ENCODE results near the gene CACNA1S. TPM values are rescaled to one million over a fixed set of nuclear protein-coding genes. Genes with fewer than 3 reads are reported as not detected.

CACNA1S gene
- total and polyA plus RNA-seq, 4 donors: 0.16 to 0.33 (median 0.21) TPM

DNA sequence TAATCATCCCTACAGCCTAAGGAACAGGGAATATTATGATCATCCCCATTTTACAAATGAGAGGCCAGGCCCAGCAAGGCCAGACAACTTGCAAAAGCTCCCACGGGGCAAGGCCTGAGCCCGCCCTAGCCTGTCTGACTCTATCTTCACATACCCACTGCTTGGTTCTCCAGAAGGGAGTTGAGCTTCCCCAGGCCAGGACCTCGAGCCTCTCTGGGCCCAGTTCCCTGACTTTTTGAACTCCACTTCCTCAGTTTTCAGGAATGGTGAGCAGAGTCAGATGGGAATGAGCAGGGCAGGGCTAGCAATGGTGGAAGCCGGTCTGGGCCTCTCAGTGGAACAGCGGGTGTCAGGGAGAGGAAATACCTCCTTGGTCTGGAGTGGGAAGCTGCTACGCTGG lies 39.3 kb downstream of the CACNA1S start:
- WGBS (ENCODE audit: insufficient coverage): 91% methylated on average over 5 of the region's 6 CpGs
- peaks cover 7% of the 10 kb centered on the region for H3K4me1 ChIP-seq (ENCODE audit: control insufficient read depth, insufficient read depth, low read length)
- H3K27me3 ChIP-seq (ENCODE audit: control insufficient read depth, insufficient read depth, low read length): no peaks in the 10 kb centered on the region
- H3K4me3 ChIP-seq (ENCODE audit: low read depth, low read length): no peak overlapping the region
- no peak for DNase-seq (ENCODE audit: low read depth in 4 of 6, low spot score in 6 of 6)
- no peak overlapping the region for H3K27ac ChIP-seq (ENCODE audit: low read depth, low read length)
- H3K9me3 ChIP-seq (ENCODE audit: control insufficient read depth, insufficient read depth, low read length): no peaks in the 10 kb centered on the region
- no peaks in the 10 kb centered on the region for H3K36me3 ChIP-seq (ENCODE audit: control insufficient read depth, insufficient read depth, low read length)

GRCh38 chr1:201072149-201072548 lies 40.1 kb downstream of the CACNA1S start:
- H3K9me3 ChIP-seq (ENCODE audit: control insufficient read depth, insufficient read depth, low read length): no peaks in the 10 kb centered on the region
- H3K27me3 ChIP-seq (ENCODE audit: control insufficient read depth, insufficient read depth, low read length): no peaks in the 10 kb centered on the region
- H3K4me3 ChIP-seq (ENCODE audit: low read depth, low read length): no peak overlapping the region
- WGBS (ENCODE audit: insufficient coverage): 72% methylated on average over 4 of the region's 5 CpGs
- no peaks in the 10 kb centered on the region for H3K36me3 ChIP-seq (ENCODE audit: control insufficient read depth, insufficient read depth, low read length)
- DNase-seq (ENCODE audit: low read depth in 4 of 6, low spot score in 6 of 6): no peak
- no peak overlapping the region for H3K27ac ChIP-seq (ENCODE audit: low read depth, low read length)
- H3K4me1 ChIP-seq (ENCODE audit: control insufficient read depth, insufficient read depth, low read length): peaks cover 4% of the 10 kb centered on the region

DNA sequence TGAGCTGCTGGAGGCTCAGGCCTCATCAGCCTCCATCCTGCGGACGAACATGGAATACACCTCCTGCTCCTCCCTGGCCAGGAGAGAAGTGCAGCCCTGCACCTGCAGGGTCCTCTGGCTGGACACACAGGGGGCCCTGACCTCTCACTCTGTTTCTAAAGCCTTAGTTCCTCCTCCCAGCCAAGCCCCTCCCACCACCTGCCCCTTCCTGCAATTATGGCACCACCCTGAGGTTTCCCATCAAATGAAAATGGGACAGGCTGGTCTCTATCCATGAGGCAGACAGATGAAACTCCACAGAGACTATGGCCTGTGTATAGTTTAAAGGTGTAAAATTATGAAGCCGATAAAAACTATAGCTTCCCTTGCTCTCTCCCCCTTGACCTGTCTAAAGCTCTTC lies 42.6 kb downstream of the CACNA1S start:
- H3K27me3 ChIP-seq (ENCODE audit: control insufficient read depth, insufficient read depth, low read length): no peaks in the 10 kb centered on the region
- no peaks in the 10 kb centered on the region for H3K9me3 ChIP-seq (ENCODE audit: control insufficient read depth, insufficient read depth, low read length)
- no peak for DNase-seq (ENCODE audit: low read depth in 4 of 6, low spot score in 6 of 6)
- no peak overlapping the region for H3K27ac ChIP-seq (ENCODE audit: low read depth, low read length)
- peaks cover 2% of the 10 kb centered on the region for H3K4me1 ChIP-seq (ENCODE audit: control insufficient read depth, insufficient read depth, low read length)
- H3K36me3 ChIP-seq (ENCODE audit: control insufficient read depth, insufficient read depth, low read length): no peaks in the 10 kb centered on the region
- no peak overlapping the region for H3K4me3 ChIP-seq (ENCODE audit: low read depth, low read length)
- 96% methylated on average over 2 of the region's 3 CpGs for WGBS (ENCODE audit: insufficient coverage)

GRCh38 chr1:201068976-201069375 lies 43.2 kb downstream of the CACNA1S start:
- no peaks in the 10 kb centered on the region for H3K27me3 ChIP-seq (ENCODE audit: control insufficient read depth, insufficient read depth, low read length)
- no peak overlapping the region for H3K27ac ChIP-seq (ENCODE audit: low read depth, low read length)
- H3K4me3 ChIP-seq (ENCODE audit: low read depth, low read length): no peak overlapping the region
- no peak for DNase-seq (ENCODE audit: low read depth in 4 of 6, low spot score in 6 of 6)
- 52% methylated on average over 4 of the region's 4 CpGs for WGBS (ENCODE audit: insufficient coverage)
- peaks cover 6% of the 10 kb centered on the region for H3K4me1 ChIP-seq (ENCODE audit: control insufficient read depth, insufficient read depth, low read length)
- no peaks in the 10 kb centered on the region for H3K9me3 ChIP-seq (ENCODE audit: control insufficient read depth, insufficient read depth, low read length)
- H3K36me3 ChIP-seq (ENCODE audit: control insufficient read depth, insufficient read depth, low read length): no peaks in the 10 kb centered on the region

DNA sequence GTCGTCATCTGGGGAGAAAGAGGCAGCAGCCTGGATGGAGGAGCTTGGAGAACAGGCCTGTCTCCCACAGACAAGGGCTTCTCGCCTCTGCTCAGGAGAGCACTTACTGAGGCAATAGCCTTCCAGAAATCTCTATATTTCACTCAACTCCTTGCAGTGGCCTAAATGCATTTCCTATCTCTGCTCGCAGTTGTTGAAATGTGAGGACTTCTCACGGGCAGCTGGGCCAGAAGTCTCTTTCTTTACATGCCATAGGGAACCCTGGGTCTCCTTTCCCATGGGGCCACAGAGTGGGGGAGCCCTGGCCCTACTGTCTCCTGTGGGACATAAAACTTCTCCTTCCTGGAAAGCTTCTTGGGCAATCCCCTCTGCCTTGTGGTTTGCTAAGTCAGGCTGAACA lies 45.2 kb downstream of the CACNA1S start:
- 96% methylated on average over 4 of the region's 4 CpGs for WGBS (ENCODE audit: insufficient coverage)
- no peaks in the 10 kb centered on the region for H3K36me3 ChIP-seq (ENCODE audit: control insufficient read depth, insufficient read depth, low read length)
- peaks cover 15% of the 10 kb centered on the region for H3K4me1 ChIP-seq (ENCODE audit: control insufficient read depth, insufficient read depth, low read length)
- H3K27me3 ChIP-seq (ENCODE audit: control insufficient read depth, insufficient read depth, low read length): no peaks in the 10 kb centered on the region
- H3K27ac ChIP-seq (ENCODE audit: low read depth, low read length): no peak overlapping the region
- H3K9me3 ChIP-seq (ENCODE audit: control insufficient read depth, insufficient read depth, low read length): no peaks in the 10 kb centered on the region
- no peak overlapping the region for H3K4me3 ChIP-seq (ENCODE audit: low read depth, low read length)
- no peak for DNase-seq (ENCODE audit: low read depth in 4 of 6, low spot score in 6 of 6)

GRCh38 chr1:201065686-201066085 lies 46.5 kb downstream of the CACNA1S start:
- Histone ChIP-seq H3K36me3 (ENCODE audit: control insufficient read depth, insufficient read depth, low read length) (no peaks in the 10 kb centered on the region), H3K27ac (ENCODE audit: low read depth, low read length) (no peak overlapping the region), H3K4me3 (ENCODE audit: low read depth, low read length) (no peak overlapping the region), H3K9me3 (ENCODE audit: control insufficient read depth, insufficient read depth, low read length) (no peaks in the 10 kb centered on the region), H3K4me1 (ENCODE audit: control insufficient read depth, insufficient read depth, low read length) (peaks cover 15% of the 10 kb centered on the region), H3K27me3 (ENCODE audit: control insufficient read depth, insufficient read depth, low read length) (no peaks in the 10 kb centered on the region)
- 95% methylated on average over 10 of the region's 10 CpGs for WGBS (ENCODE audit: insufficient coverage)
- no peak for DNase-seq (ENCODE audit: low read depth in 4 of 6, low spot score in 6 of 6)

- 80% methylated on average over 6 of the region's 8 CpGs for WGBS (ENCODE audit: insufficient coverage)
- Histone ChIP-seq H3K27me3 (ENCODE audit: control insufficient read depth, insufficient read depth, low read length) (no peaks in the 10 kb centered on the region), H3K36me3 (ENCODE audit: control insufficient read depth, insufficient read depth, low read length) (no peaks in the 10 kb centered on the region), H3K9me3 (ENCODE audit: control insufficient read depth, insufficient read depth, low read length) (no peaks in the 10 kb centered on the region), H3K27ac (ENCODE audit: low read depth, low read length) (no peak overlapping the region), H3K4me1 (ENCODE audit: control insufficient read depth, insufficient read depth, low read length) (peaks cover 15% of the 10 kb centered on the region), H3K4me3 (ENCODE audit: low read depth, low read length) (no peak overlapping the region)
- no peak for DNase-seq (ENCODE audit: low read depth in 4 of 6, low spot score in 6 of 6)
Measured at GRCh38 chr1:201064806-201065205, 47.4 kb downstream of the CACNA1S start.

DNA sequence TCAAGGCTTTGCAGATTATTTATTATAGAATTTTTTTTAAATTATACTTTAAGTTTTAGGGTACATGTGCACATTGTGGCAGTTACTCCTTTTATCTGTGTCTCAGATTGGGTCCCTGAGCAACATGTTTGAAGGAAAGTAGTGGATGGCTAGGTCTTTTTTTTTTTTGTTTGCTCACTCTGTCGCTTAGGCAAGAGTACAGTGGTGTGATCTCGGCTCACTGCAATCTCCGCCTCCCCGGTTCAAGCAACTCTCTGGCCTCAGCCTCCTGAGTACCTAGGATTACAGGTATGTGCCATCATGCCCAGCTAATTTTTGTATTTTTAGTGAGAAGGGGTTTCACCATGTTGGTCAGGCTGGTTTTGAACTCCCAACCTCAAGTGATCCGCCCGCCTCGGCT lies 49.1 kb downstream of the CACNA1S start:
- Histone ChIP-seq H3K27me3 (ENCODE audit: control insufficient read depth, insufficient read depth, low read length) (no peaks in the 10 kb centered on the region), H3K27ac (ENCODE audit: low read depth, low read length) (no peak overlapping the region), H3K9me3 (ENCODE audit: control insufficient read depth, insufficient read depth, low read length) (no peaks in the 10 kb centered on the region), H3K4me3 (ENCODE audit: low read depth, low read length) (no peak overlapping the region), H3K4me1 (ENCODE audit: control insufficient read depth, insufficient read depth, low read length) (peaks cover 15% of the 10 kb centered on the region), H3K36me3 (ENCODE audit: control insufficient read depth, insufficient read depth, low read length) (no peaks in the 10 kb centered on the region)
- DNase-seq (ENCODE audit: low read depth in 4 of 6, low spot score in 6 of 6): no peak
- 100% methylated on average over 3 of the region's 7 CpGs for WGBS (ENCODE audit: insufficient coverage)

DNA sequence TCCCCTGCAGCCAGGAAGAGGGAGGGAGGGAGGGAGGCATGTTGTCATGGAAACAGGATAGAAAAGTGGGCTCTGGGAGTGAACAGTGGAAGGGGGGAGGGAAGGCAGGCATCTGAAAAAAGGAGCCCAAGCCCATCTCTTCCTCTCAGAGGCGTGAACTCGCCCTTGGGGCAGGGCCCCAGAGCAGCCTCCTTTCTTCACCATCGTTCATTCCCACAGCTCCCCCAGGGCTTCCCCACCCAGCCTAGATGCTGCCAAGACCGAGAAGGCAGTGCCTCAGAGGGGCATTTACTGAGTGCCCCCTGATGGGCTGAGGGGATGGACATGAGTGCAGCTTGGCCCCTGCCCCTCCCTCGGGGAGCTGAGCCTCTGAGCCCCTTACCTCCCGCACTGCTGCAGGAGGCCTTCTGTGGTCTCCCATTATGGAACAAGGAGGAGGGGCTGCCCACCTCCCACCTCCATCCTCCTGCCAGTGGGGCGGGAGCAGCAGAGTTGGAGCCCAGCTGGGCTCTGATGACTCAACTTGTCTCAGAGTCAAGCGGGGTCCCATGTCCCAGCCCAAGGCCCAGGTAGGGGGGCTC lies 49.6 kb downstream of the CACNA1S start:
- Histone ChIP-seq H3K27me3 (ENCODE audit: control insufficient read depth, insufficient read depth, low read length) (no peaks in the 10 kb centered on the region), H3K4me3 (ENCODE audit: low read depth, low read length) (no peak overlapping the region), H3K9me3 (ENCODE audit: control insufficient read depth, insufficient read depth, low read length) (no peaks in the 10 kb centered on the region), H3K36me3 (ENCODE audit: control insufficient read depth, insufficient read depth, low read length) (no peaks in the 10 kb centered on the region), H3K27ac (ENCODE audit: low read depth, low read length) (no peak overlapping the region), H3K4me1 (ENCODE audit: control insufficient read depth, insufficient read depth, low read length) (peaks cover 15% of the 10 kb centered on the region)
- DNase-seq (ENCODE audit: low read depth in 4 of 6, low spot score in 6 of 6): peak in 2 of 6 donors; percentile 42 to 69
- whole genome bisulfite sequencing (ENCODE audit: insufficient coverage): 43% methylated on average over 3 of the region's 8 CpGs

DNA sequence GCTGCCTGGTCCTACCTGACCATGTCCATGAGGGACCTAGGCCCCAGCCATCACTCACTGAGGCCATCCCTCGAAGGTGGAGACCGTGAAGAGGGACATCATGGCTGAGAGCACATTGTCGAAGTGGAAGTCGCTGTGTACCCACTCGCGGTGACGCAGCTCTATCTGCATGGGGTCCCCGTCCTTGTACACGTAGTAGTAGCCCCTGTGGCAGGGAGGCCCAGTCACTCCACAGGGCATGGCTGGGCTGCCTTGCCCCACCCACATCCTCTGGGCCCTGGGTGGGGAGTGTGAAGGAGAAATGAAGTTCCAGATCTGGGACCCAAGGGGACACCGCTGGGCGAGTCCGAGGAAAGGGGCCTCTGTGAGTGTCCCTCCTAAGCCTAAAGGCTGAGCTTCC lies 50.3 kb downstream of the CACNA1S start:
- no peak overlapping the region for H3K27ac ChIP-seq (ENCODE audit: low read depth, low read length)
- no peak for DNase-seq (ENCODE audit: low read depth in 4 of 6, low spot score in 6 of 6)
- no peaks in the 10 kb centered on the region for H3K9me3 ChIP-seq (ENCODE audit: control insufficient read depth, insufficient read depth, low read length)
- no peaks in the 10 kb centered on the region for H3K27me3 ChIP-seq (ENCODE audit: control insufficient read depth, insufficient read depth, low read length)
- H3K36me3 ChIP-seq (ENCODE audit: control insufficient read depth, insufficient read depth, low read length): no peaks in the 10 kb centered on the region
- no peak overlapping the region for H3K4me3 ChIP-seq (ENCODE audit: low read depth, low read length)
- 97% methylated on average over 11 of the region's 12 CpGs for WGBS (ENCODE audit: insufficient coverage)
- peaks cover 15% of the 10 kb centered on the region for H3K4me1 ChIP-seq (ENCODE audit: control insufficient read depth, insufficient read depth, low read length)

Data from spinal cord (tissue), 10 donors.